ENCODE measurements around the gene NKAIN2.

The NKAIN2 gene

GRCh38 chr6:124223611-124224345 lies 420.1 kb downstream of the NKAIN2 start:
- no peak overlapping the region for H3K23ac ChIP-seq (ENCODE audit: low read depth, low read length, poor library complexity)
- H4K8ac ChIP-seq (ENCODE audit: low read depth, low read length), result no peak overlapping the region
- no peak overlapping the region for H3K4me2 ChIP-seq (ENCODE audit: insufficient read depth, low read length, poor library complexity, severe bottlenecking)
- no peak overlapping the region for H4K91ac ChIP-seq (ENCODE audit: low read depth, low read length, poor library complexity)
- no peak overlapping the region for H3K9ac ChIP-seq (ENCODE audit: low read depth, low read length, poor library complexity)
- H3K4me3 ChIP-seq (ENCODE audit: low read length in 2 of 2), result no peak overlapping the region
- H2BK12ac ChIP-seq (ENCODE audit: low read length), result no peak overlapping the region
- H3K36me3 ChIP-seq (replicated peaks in 1 of 2; ENCODE audit: control insufficient read depth in 2 of 2, insufficient read depth in 2 of 2, low read length in 2 of 2), result no peaks in the 10 kb centered on the region
- H2BK5ac ChIP-seq (ENCODE audit: low read length), result no peak overlapping the region
- no peak overlapping the region for H2BK120ac ChIP-seq (ENCODE audit: low read depth, low read length)
- no peaks in the 10 kb centered on the region for H3K4me1 ChIP-seq (ENCODE audit: control insufficient read depth in 2 of 2, insufficient read depth in 1 of 2, low read depth in 1 of 2, low read length in 2 of 2)
- no peaks in the 10 kb centered on the region for H3K79me1 ChIP-seq (ENCODE audit: low read depth, low read length)
- no peak for DNase-seq (ENCODE audit: low spot score)
- H2AK5ac ChIP-seq (ENCODE audit: low read depth, low read length), result no peak overlapping the region
- H3K9me3 ChIP-seq (replicated peaks in 1 of 2; ENCODE audit: control insufficient read depth in 2 of 2, insufficient read depth in 1 of 2, low read depth in 1 of 2, low read length in 2 of 2), result no peaks in the 10 kb centered on the region
- H3K27ac ChIP-seq (replicated peaks; ENCODE audit: low read length), result no peak overlapping the region
- no peak overlapping the region for H2BK15ac ChIP-seq (ENCODE audit: low read length)
- no peak overlapping the region for H2AFZ ChIP-seq (ENCODE audit: low read length)
- H3K27me3 ChIP-seq (ENCODE audit: control insufficient read depth in 3 of 3, insufficient read depth in 3 of 3, low read depth in 1 of 3, low read length in 3 of 3), result no peaks in the 10 kb centered on the region
- H3K14ac ChIP-seq (ENCODE audit: low read length), result no peak overlapping the region
- no CpG with 5 or more reads among the region's 3 CpGs for WGBS, 2 donors (ENCODE audit: extremely low coverage in 2 of 2, insufficient read length in 2 of 2, insufficient replicate concordance in 1 of 2)
- H3K4ac ChIP-seq (ENCODE audit: low read length), result no peak overlapping the region
- H3K18ac ChIP-seq (ENCODE audit: low read length), result no peak overlapping the region

GRCh38 chr6:124226396-124226795 lies 422.7 kb downstream of the NKAIN2 start:
- Histone ChIP-seq H3K9me3 (replicated peaks in 1 of 2; ENCODE audit: control insufficient read depth in 2 of 2, insufficient read depth in 1 of 2, low read depth in 1 of 2, low read length in 2 of 2) (no peaks in the 10 kb centered on the region), H2AK5ac (ENCODE audit: low read depth, low read length) (no peak overlapping the region), H4K8ac (ENCODE audit: low read depth, low read length) (no peak overlapping the region), H3K4me1 (ENCODE audit: control insufficient read depth in 2 of 2, insufficient read depth in 1 of 2, low read depth in 1 of 2, low read length in 2 of 2) (no peaks in the 10 kb centered on the region), H3K27ac (replicated peaks; ENCODE audit: low read length) (no peak overlapping the region), H2BK120ac (ENCODE audit: low read depth, low read length) (no peak overlapping the region), H3K36me3 (replicated peaks in 1 of 2; ENCODE audit: control insufficient read depth in 2 of 2, insufficient read depth in 2 of 2, low read length in 2 of 2) (no peaks in the 10 kb centered on the region), H4K91ac (ENCODE audit: low read depth, low read length, poor library complexity) (no peak overlapping the region), H3K4me2 (ENCODE audit: insufficient read depth, low read length, poor library complexity, severe bottlenecking) (no peak overlapping the region), H3K79me1 (ENCODE audit: low read depth, low read length) (no peaks in the 10 kb centered on the region), H3K23ac (ENCODE audit: low read depth, low read length, poor library complexity) (no peak overlapping the region), H3K9ac (ENCODE audit: low read depth, low read length, poor library complexity) (no peak overlapping the region), H2AFZ (ENCODE audit: low read length) (no peak overlapping the region), H2BK5ac (ENCODE audit: low read length) (no peak overlapping the region), H3K27me3 (ENCODE audit: control insufficient read depth in 3 of 3, insufficient read depth in 3 of 3, low read depth in 1 of 3, low read length in 3 of 3) (no peaks in the 10 kb centered on the region), H3K4ac (ENCODE audit: low read length) (no peak overlapping the region), H2BK12ac (ENCODE audit: low read length) (no peak overlapping the region), H3K18ac (ENCODE audit: low read length) (no peak overlapping the region), H2BK15ac (ENCODE audit: low read length) (no peak overlapping the region), H3K14ac (ENCODE audit: low read length) (no peak overlapping the region), H3K4me3 (ENCODE audit: low read length in 2 of 2) (no peak overlapping the region)
- no peak for DNase-seq (ENCODE audit: low spot score)
- no CpG with 5 or more reads among the region's 1 CpG for WGBS, 2 donors (ENCODE audit: extremely low coverage in 2 of 2, insufficient read length in 2 of 2, insufficient replicate concordance in 1 of 2)

GRCh38 chr6:124233221-124233620 lies 429.6 kb downstream of the NKAIN2 start:
- H3K14ac ChIP-seq (ENCODE audit: low read length), result no peak overlapping the region
- no peak overlapping the region for H4K91ac ChIP-seq (ENCODE audit: low read depth, low read length, poor library complexity)
- H2AFZ ChIP-seq (ENCODE audit: low read length), result no peak overlapping the region
- no peak overlapping the region for H2BK12ac ChIP-seq (ENCODE audit: low read length)
- no CpG with 5 or more reads among the region's 1 CpG for WGBS, 2 donors (ENCODE audit: extremely low coverage in 2 of 2, insufficient read length in 2 of 2, insufficient replicate concordance in 1 of 2)
- no peak overlapping the region for H3K4me2 ChIP-seq (ENCODE audit: insufficient read depth, low read length, poor library complexity, severe bottlenecking)
- H3K9me3 ChIP-seq (replicated peaks in 1 of 2; ENCODE audit: control insufficient read depth in 2 of 2, insufficient read depth in 1 of 2, low read depth in 1 of 2, low read length in 2 of 2), result no peaks in the 10 kb centered on the region
- no peak overlapping the region for H3K18ac ChIP-seq (ENCODE audit: low read length)
- no peaks in the 10 kb centered on the region for H3K79me1 ChIP-seq (ENCODE audit: low read depth, low read length)
- no peak overlapping the region for H2BK15ac ChIP-seq (ENCODE audit: low read length)
- no peaks in the 10 kb centered on the region for H3K36me3 ChIP-seq (replicated peaks in 1 of 2; ENCODE audit: control insufficient read depth in 2 of 2, insufficient read depth in 2 of 2, low read length in 2 of 2)
- no peak overlapping the region for H2BK5ac ChIP-seq (ENCODE audit: low read length)
- H3K4me1 ChIP-seq (ENCODE audit: control insufficient read depth in 2 of 2, insufficient read depth in 1 of 2, low read depth in 1 of 2, low read length in 2 of 2), result no peaks in the 10 kb centered on the region
- H3K4ac ChIP-seq (ENCODE audit: low read length), result no peak overlapping the region
- no peak overlapping the region for H2AK5ac ChIP-seq (ENCODE audit: low read depth, low read length)
- H3K9ac ChIP-seq (ENCODE audit: low read depth, low read length, poor library complexity), result no peak overlapping the region
- H3K23ac ChIP-seq (ENCODE audit: low read depth, low read length, poor library complexity), result no peak overlapping the region
- H3K27me3 ChIP-seq (ENCODE audit: control insufficient read depth in 3 of 3, insufficient read depth in 3 of 3, low read depth in 1 of 3, low read length in 3 of 3), result no peaks in the 10 kb centered on the region
- H2BK120ac ChIP-seq (ENCODE audit: low read depth, low read length), result no peak overlapping the region
- no peak overlapping the region for H3K4me3 ChIP-seq (ENCODE audit: low read length in 2 of 2)
- no peak overlapping the region for H4K8ac ChIP-seq (ENCODE audit: low read depth, low read length)
- no peak for DNase-seq (ENCODE audit: low spot score)
- no peak overlapping the region for H3K27ac ChIP-seq (replicated peaks; ENCODE audit: low read length)

GRCh38 chr6:124234801-124235200 lies 431.1 kb downstream of the NKAIN2 start:
- no peak overlapping the region for H3K14ac ChIP-seq (ENCODE audit: low read length)
- H2AFZ ChIP-seq (ENCODE audit: low read length), result no peak overlapping the region
- no peak overlapping the region for H4K8ac ChIP-seq (ENCODE audit: low read depth, low read length)
- no peak overlapping the region for H2BK12ac ChIP-seq (ENCODE audit: low read length)
- no peaks in the 10 kb centered on the region for H3K79me1 ChIP-seq (ENCODE audit: low read depth, low read length)
- no peak overlapping the region for H3K23ac ChIP-seq (ENCODE audit: low read depth, low read length, poor library complexity)
- no peaks in the 10 kb centered on the region for H3K36me3 ChIP-seq (replicated peaks in 1 of 2; ENCODE audit: control insufficient read depth in 2 of 2, insufficient read depth in 2 of 2, low read length in 2 of 2)
- no peak overlapping the region for H3K4me2 ChIP-seq (ENCODE audit: insufficient read depth, low read length, poor library complexity, severe bottlenecking)
- WGBS, 2 donors (ENCODE audit: extremely low coverage in 2 of 2, insufficient read length in 2 of 2, insufficient replicate concordance in 1 of 2), result no CpG with 5 or more reads among the region's 2 CpGs
- H2BK15ac ChIP-seq (ENCODE audit: low read length), result no peak overlapping the region
- DNase-seq (ENCODE audit: low spot score), result no peak
- no peak overlapping the region for H4K91ac ChIP-seq (ENCODE audit: low read depth, low read length, poor library complexity)
- H3K4me1 ChIP-seq (ENCODE audit: control insufficient read depth in 2 of 2, insufficient read depth in 1 of 2, low read depth in 1 of 2, low read length in 2 of 2), result no peaks in the 10 kb centered on the region
- no peak overlapping the region for H2BK5ac ChIP-seq (ENCODE audit: low read length)
- H3K27ac ChIP-seq (replicated peaks; ENCODE audit: low read length), result no peak overlapping the region
- H3K27me3 ChIP-seq (ENCODE audit: control insufficient read depth in 3 of 3, insufficient read depth in 3 of 3, low read depth in 1 of 3, low read length in 3 of 3), result no peaks in the 10 kb centered on the region
- no peak overlapping the region for H3K4me3 ChIP-seq (ENCODE audit: low read length in 2 of 2)
- no peak overlapping the region for H3K9ac ChIP-seq (ENCODE audit: low read depth, low read length, poor library complexity)
- H3K4ac ChIP-seq (ENCODE audit: low read length), result no peak overlapping the region
- no peaks in the 10 kb centered on the region for H3K9me3 ChIP-seq (replicated peaks in 1 of 2; ENCODE audit: control insufficient read depth in 2 of 2, insufficient read depth in 1 of 2, low read depth in 1 of 2, low read length in 2 of 2)
- no peak overlapping the region for H2BK120ac ChIP-seq (ENCODE audit: low read depth, low read length)
- no peak overlapping the region for H2AK5ac ChIP-seq (ENCODE audit: low read depth, low read length)
- H3K18ac ChIP-seq (ENCODE audit: low read length), result no peak overlapping the region
